Measurements from ENCODE around the gene ATXN7L1. TPM values are rescaled to one million over a fixed set of nuclear protein-coding genes. Genes with fewer than 3 reads are reported as not detected.

ATXN7L1 gene
- total RNA-seq, 2 experiments from 2014 or later, result 0.59 TPM; not detected in 1

DNA sequence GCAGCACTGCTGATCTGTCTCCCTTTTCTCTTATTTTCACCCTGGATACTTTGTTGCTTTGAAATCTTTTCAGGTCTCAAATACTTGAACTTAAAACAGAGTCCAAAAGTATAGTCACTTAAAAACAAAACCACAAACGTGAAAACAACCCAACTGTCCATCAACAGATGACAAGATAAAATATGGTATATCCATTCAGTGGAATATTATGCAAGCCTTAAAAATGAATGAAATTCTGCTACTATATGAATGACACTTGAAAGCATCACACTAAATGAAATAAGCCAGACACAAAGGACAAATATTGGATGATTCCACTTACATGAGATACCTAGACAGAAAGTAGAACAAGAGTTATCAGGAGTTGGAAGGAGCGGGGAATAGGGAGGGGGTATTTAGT, 250.4 kb downstream of the ATXN7L1 start:
- Histone ChIP-seq H3K4me3 (ENCODE audit: low read depth, low read length, poor library complexity, severe bottlenecking) (no peak overlapping the region), H3K4me1 (ENCODE audit: insufficient read depth, low read length, poor library complexity, severe bottlenecking) (no peaks in the 10 kb centered on the region), H3K4me2 (ENCODE audit: low read length) (no peak overlapping the region), H4K20me1 (ENCODE audit: insufficient read depth, low read length) (no peaks in the 10 kb centered on the region), H3K9me3 (ENCODE audit: low read length) (no peaks in the 10 kb centered on the region), H3K79me2 (ENCODE audit: insufficient read depth, low read depth, low read length) (no peaks in the 10 kb centered on the region), H3K27ac (ENCODE audit: low read depth, low read length, poor library complexity, severe bottlenecking) (no peak overlapping the region), H3K9me2 (ENCODE audit: insufficient read depth, low read length) (no peaks in the 10 kb centered on the region), H3K36me3 (ENCODE audit: insufficient read depth, low read length) (no peaks in the 10 kb centered on the region), H2AFZ (ENCODE audit: low read length) (no peak overlapping the region)
- BruUV-seq (replicated peaks), result no TSS peak
- ChIA-PET CTCF (ENCODE audit: unreplicated experiment) (no interaction called here), POLR2A (interaction anchor here (0.6 kb wide), 1 partner anchor 292 kb away, joined by 3 read pairs; no protein-coding TSS in a partner anchor)
- TF ChIP-seq EZH2phosphoT487 (IDR thresholded peaks at IDR 0.05; ENCODE audit: borderline replicate concordance, low read depth, low read length), result no peak
- TF ChIP-seq, protein P1, sequence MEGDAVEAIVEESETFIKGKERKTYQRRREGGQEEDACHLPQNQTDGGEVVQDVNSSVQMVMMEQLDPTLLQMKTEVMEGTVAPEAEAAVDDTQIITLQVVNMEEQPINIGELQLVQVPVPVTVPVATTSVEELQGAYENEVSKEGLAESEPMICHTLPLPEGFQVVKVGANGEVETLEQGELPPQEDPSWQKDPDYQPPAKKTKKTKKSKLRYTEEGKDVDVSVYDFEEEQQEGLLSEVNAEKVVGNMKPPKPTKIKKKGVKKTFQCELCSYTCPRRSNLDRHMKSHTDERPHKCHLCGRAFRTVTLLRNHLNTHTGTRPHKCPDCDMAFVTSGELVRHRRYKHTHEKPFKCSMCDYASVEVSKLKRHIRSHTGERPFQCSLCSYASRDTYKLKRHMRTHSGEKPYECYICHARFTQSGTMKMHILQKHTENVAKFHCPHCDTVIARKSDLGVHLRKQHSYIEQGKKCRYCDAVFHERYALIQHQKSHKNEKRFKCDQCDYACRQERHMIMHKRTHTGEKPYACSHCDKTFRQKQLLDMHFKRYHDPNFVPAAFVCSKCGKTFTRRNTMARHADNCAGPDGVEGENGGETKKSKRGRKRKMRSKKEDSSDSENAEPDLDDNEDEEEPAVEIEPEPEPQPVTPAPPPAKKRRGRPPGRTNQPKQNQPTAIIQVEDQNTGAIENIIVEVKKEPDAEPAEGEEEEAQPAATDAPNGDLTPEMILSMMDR (conservative IDR thresholded peaks at IDR 0.05; ENCODE audit: low read length), result no peak
- no peak for DNase-seq (ENCODE audit: low spot score)
- intact Hi-C loops (cut with micrococcal nuclease; ENCODE audit: unreplicated experiment), result no loop called here

DNA sequence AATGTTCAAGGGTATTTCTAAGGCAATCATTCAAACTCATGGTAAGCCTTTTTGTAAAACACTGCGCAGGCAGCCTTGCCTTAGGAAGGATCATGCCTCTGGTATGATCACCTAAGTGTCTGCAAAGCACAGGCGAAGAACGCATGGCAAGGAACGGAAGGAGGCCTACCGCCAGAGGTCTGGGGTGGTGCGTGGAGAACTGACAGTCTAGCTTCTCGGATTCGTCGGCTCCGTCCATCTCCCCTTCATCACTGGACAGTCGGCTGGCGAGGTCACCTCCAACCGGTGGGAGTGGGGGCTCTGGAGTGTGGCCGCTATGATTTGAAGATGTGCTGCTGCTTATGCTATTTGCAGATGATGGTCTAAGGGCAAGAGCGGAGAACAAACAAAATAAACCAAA, 252.5 kb downstream of the ATXN7L1 start:
- Histone ChIP-seq H3K9me2 (ENCODE audit: insufficient read depth, low read length) (no peaks in the 10 kb centered on the region), H4K20me1 (ENCODE audit: insufficient read depth, low read length) (no peaks in the 10 kb centered on the region), H3K4me3 (ENCODE audit: low read depth, low read length, poor library complexity, severe bottlenecking) (no peak overlapping the region), H3K4me2 (ENCODE audit: low read length) (no peak overlapping the region), H3K36me3 (ENCODE audit: insufficient read depth, low read length) (no peaks in the 10 kb centered on the region), H3K27ac (ENCODE audit: low read depth, low read length, poor library complexity, severe bottlenecking) (no peak overlapping the region), H2AFZ (ENCODE audit: low read length) (no peak overlapping the region), H3K79me2 (ENCODE audit: insufficient read depth, low read depth, low read length) (no peaks in the 10 kb centered on the region), H3K9me3 (ENCODE audit: low read length) (no peaks in the 10 kb centered on the region), H3K4me1 (ENCODE audit: insufficient read depth, low read length, poor library complexity, severe bottlenecking) (no peaks in the 10 kb centered on the region)
- TF ChIP-seq EZH2phosphoT487 (IDR thresholded peaks at IDR 0.05; ENCODE audit: borderline replicate concordance, low read depth, low read length), result no peak
- TF ChIP-seq, protein P1 (conservative IDR thresholded peaks at IDR 0.05; ENCODE audit: low read length), result no peak
- intact Hi-C loops (cut with micrococcal nuclease; ENCODE audit: unreplicated experiment), result no loop called here
- CTCF ChIA-PET (ENCODE audit: unreplicated experiment), result no interaction called here
- DNase-seq (ENCODE audit: low spot score), result no peak
- POLR2A ChIA-PET, result interaction anchor here (0.6 kb wide), 1 partner anchor 710 kb away, joined by 3 read pairs; no protein-coding TSS in a partner anchor
- BruUV-seq (replicated peaks), result no TSS peak

DNA sequence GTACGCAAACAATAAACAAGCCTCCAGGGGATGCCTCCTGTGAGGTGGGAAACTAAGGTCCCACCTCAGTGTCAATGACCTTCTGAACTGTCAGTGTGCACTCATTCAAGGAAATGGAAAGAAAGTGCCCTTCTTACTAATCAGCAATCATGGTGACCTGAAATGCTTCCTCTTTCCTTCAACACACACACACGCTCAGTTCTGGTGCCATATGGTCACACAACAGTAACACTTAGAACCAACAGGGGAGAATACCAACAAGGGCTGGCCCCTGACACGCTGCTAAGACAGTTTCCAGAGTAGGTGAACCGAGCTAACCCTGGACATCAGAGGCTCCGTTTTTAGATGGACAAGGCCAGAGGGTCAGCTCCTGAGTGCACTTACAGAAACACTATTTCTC, 253.0 kb downstream of the ATXN7L1 start:
- no TSS peak for BruUV-seq (replicated peaks)
- Histone ChIP-seq H3K4me2 (ENCODE audit: low read length) (no peak overlapping the region), H3K4me3 (ENCODE audit: low read depth, low read length, poor library complexity, severe bottlenecking) (no peak overlapping the region), H3K4me1 (ENCODE audit: insufficient read depth, low read length, poor library complexity, severe bottlenecking) (no peaks in the 10 kb centered on the region), H4K20me1 (ENCODE audit: insufficient read depth, low read length) (no peaks in the 10 kb centered on the region), H3K79me2 (ENCODE audit: insufficient read depth, low read depth, low read length) (no peaks in the 10 kb centered on the region), H3K9me2 (ENCODE audit: insufficient read depth, low read length) (no peaks in the 10 kb centered on the region), H3K9me3 (ENCODE audit: low read length) (no peaks in the 10 kb centered on the region), H3K27ac (ENCODE audit: low read depth, low read length, poor library complexity, severe bottlenecking) (no peak overlapping the region), H3K36me3 (ENCODE audit: insufficient read depth, low read length) (no peaks in the 10 kb centered on the region), H2AFZ (ENCODE audit: low read length) (no peak overlapping the region)
- TF ChIP-seq, protein P1 (conservative IDR thresholded peaks at IDR 0.05; ENCODE audit: low read length), result no peak
- no peak for TF ChIP-seq EZH2phosphoT487 (IDR thresholded peaks at IDR 0.05; ENCODE audit: borderline replicate concordance, low read depth, low read length)
- no peak for DNase-seq (ENCODE audit: low spot score)
- intact Hi-C loops (cut with micrococcal nuclease; ENCODE audit: unreplicated experiment), result no loop called here
- ChIA-PET POLR2A (no interaction called here), CTCF (ENCODE audit: unreplicated experiment) (no interaction called here)

All from OCI-LY7 (cell line).